Measurements from ENCODE around the gene APOD.
"Not testable (repeated sequence)": the region's sequence is repeated elsewhere in the genome, so short reads cannot be mapped to it uniquely, and the experiment has no call there.

APOD gene

DNA sequence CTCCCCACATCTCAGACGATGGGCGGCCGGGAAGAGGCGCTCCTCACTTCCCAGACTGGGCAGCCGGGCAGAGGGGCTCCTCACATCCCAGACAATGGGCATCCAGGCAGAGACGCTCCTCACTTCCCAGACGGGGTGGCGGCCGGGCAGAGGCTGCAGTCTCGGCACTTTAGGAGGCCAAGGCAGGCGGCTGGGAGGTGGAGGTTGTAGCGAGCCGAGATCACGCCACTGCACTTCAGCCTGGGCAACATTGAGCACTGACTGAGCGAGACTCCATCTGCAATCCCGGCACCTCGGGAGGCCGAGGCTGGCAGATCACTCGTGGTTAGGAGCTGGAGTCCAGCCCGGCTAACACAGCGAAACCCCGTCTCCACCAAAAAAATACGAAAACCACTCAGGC, 16.2 kb upstream of the APOD start:
- H2BK15ac ChIP-seq (ENCODE audit: low read length); H3K4ac ChIP-seq (ENCODE audit: low read length); H3K36me3 ChIP-seq (replicated peaks in 1 of 2; ENCODE audit: control insufficient read depth in 2 of 2, insufficient read depth in 2 of 2, low read length in 2 of 2); H3K23ac ChIP-seq (ENCODE audit: low read depth, low read length, poor library complexity); H2AK5ac ChIP-seq (ENCODE audit: low read depth, low read length); H3K14ac ChIP-seq (ENCODE audit: low read length); H3K4me3 ChIP-seq (ENCODE audit: low read length in 2 of 2); H2BK5ac ChIP-seq (ENCODE audit: low read length); DNase-seq (ENCODE audit: low spot score); H2AFZ ChIP-seq (ENCODE audit: low read length); H3K27ac ChIP-seq (replicated peaks; ENCODE audit: low read length); H3K4me1 ChIP-seq (ENCODE audit: control insufficient read depth in 2 of 2, insufficient read depth in 1 of 2, low read depth in 1 of 2, low read length in 2 of 2); H3K9me3 ChIP-seq (replicated peaks in 1 of 2; ENCODE audit: control insufficient read depth in 2 of 2, insufficient read depth in 1 of 2, low read depth in 1 of 2, low read length in 2 of 2); H4K91ac ChIP-seq (ENCODE audit: low read depth, low read length, poor library complexity); H3K18ac ChIP-seq (ENCODE audit: low read length); H3K4me2 ChIP-seq (ENCODE audit: insufficient read depth, low read length, poor library complexity, severe bottlenecking); H3K79me1 ChIP-seq (ENCODE audit: low read depth, low read length); H2BK120ac ChIP-seq (ENCODE audit: low read depth, low read length); H4K8ac ChIP-seq (ENCODE audit: low read depth, low read length); H3K9ac ChIP-seq (ENCODE audit: low read depth, low read length, poor library complexity); H2BK12ac ChIP-seq (ENCODE audit: low read length); H3K27me3 ChIP-seq (ENCODE audit: control insufficient read depth in 3 of 3, insufficient read depth in 3 of 3, low read depth in 1 of 3, low read length in 3 of 3): not testable (repeated sequence)
- no CpG with 5 or more reads among the region's 23 CpGs for WGBS, 2 donors (ENCODE audit: extremely low coverage in 2 of 2, insufficient read length in 2 of 2, insufficient replicate concordance in 1 of 2)

DNA sequence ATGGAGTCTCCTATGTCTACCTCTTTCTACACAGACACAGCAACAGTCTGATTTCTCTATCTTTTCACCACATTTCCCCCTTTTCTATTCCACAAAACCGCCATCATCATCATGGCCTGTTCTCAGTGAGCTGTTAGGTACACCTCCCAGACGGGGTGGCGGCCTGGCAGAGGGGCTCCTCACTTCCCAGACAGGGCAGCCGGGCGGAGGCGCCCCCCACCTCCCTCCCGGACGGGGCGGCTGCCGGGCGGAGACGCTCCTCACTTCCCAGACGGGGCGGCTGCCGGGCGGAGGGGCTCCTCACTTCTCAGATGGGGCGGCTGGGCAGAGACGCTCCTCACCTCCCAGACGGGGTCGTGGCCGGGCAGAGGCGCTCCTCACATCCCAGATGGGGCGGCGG, 15.8 kb upstream of the APOD start:
- not testable (repeated sequence) for H3K9ac ChIP-seq (ENCODE audit: low read depth, low read length, poor library complexity); H2BK15ac ChIP-seq (ENCODE audit: low read length); H3K18ac ChIP-seq (ENCODE audit: low read length); H3K14ac ChIP-seq (ENCODE audit: low read length); H3K4me1 ChIP-seq (ENCODE audit: control insufficient read depth in 2 of 2, insufficient read depth in 1 of 2, low read depth in 1 of 2, low read length in 2 of 2); H3K23ac ChIP-seq (ENCODE audit: low read depth, low read length, poor library complexity); H3K4me3 ChIP-seq (ENCODE audit: low read length in 2 of 2); DNase-seq (ENCODE audit: low spot score); H3K4me2 ChIP-seq (ENCODE audit: insufficient read depth, low read length, poor library complexity, severe bottlenecking); H3K36me3 ChIP-seq (replicated peaks in 1 of 2; ENCODE audit: control insufficient read depth in 2 of 2, insufficient read depth in 2 of 2, low read length in 2 of 2); H2AFZ ChIP-seq (ENCODE audit: low read length); H2AK5ac ChIP-seq (ENCODE audit: low read depth, low read length); H3K27ac ChIP-seq (replicated peaks; ENCODE audit: low read length); H2BK120ac ChIP-seq (ENCODE audit: low read depth, low read length); H2BK5ac ChIP-seq (ENCODE audit: low read length); H3K4ac ChIP-seq (ENCODE audit: low read length); H3K79me1 ChIP-seq (ENCODE audit: low read depth, low read length); H3K9me3 ChIP-seq (replicated peaks in 1 of 2; ENCODE audit: control insufficient read depth in 2 of 2, insufficient read depth in 1 of 2, low read depth in 1 of 2, low read length in 2 of 2); H3K27me3 ChIP-seq (ENCODE audit: control insufficient read depth in 3 of 3, insufficient read depth in 3 of 3, low read depth in 1 of 3, low read length in 3 of 3); H2BK12ac ChIP-seq (ENCODE audit: low read length); H4K91ac ChIP-seq (ENCODE audit: low read depth, low read length, poor library complexity); H4K8ac ChIP-seq (ENCODE audit: low read depth, low read length)
- no CpG with 5 or more reads among the region's 24 CpGs for WGBS, 2 donors (ENCODE audit: extremely low coverage in 2 of 2, insufficient read length in 2 of 2, insufficient replicate concordance in 1 of 2)

DNA sequence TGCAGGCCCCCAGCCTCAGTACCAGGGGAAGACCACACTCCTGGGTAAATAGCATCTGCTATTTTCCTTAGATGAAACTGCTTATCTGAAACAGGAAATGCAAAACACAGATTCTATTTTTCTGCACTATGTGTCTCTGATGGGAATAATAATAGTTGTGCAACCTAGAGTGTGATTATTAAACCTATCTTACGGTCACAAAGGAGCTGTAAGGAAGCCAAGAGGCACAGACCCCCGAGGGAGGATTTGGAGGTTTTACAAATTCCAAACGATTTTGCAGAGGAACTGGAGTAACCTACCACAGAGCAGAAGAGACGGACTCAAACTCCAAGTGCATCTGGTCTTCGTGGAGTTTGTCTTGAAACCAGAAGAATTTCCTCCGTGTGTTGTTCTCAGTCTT, 14.1 kb upstream of the APOD start:
- Histone ChIP-seq H2BK12ac (ENCODE audit: low read length) (no peak overlapping the region), H3K18ac (ENCODE audit: low read length) (no peak overlapping the region), H3K4me1 (ENCODE audit: control insufficient read depth in 2 of 2, insufficient read depth in 1 of 2, low read depth in 1 of 2, low read length in 2 of 2) (peaks cover 0 to 1% of the 10 kb centered on the region in 2 donors), H3K9ac (ENCODE audit: low read depth, low read length, poor library complexity) (no peak overlapping the region), H3K4me3 (ENCODE audit: low read length in 2 of 2) (no peak overlapping the region), H2AK5ac (ENCODE audit: low read depth, low read length) (no peak overlapping the region), H3K27ac (replicated peaks; ENCODE audit: low read length) (no peak overlapping the region), H4K91ac (ENCODE audit: low read depth, low read length, poor library complexity) (no peak overlapping the region), H3K79me1 (ENCODE audit: low read depth, low read length) (no peaks in the 10 kb centered on the region), H3K4me2 (ENCODE audit: insufficient read depth, low read length, poor library complexity, severe bottlenecking) (no peak overlapping the region), H3K9me3 (replicated peaks in 1 of 2; ENCODE audit: control insufficient read depth in 2 of 2, insufficient read depth in 1 of 2, low read depth in 1 of 2, low read length in 2 of 2) (peaks cover 0 to 6% of the 10 kb centered on the region in 2 donors), H3K27me3 (ENCODE audit: control insufficient read depth in 3 of 3, insufficient read depth in 3 of 3, low read depth in 1 of 3, low read length in 3 of 3) (peaks cover 0 to 2% (median 0%) of the 10 kb centered on the region in 3 experiments), H3K36me3 (replicated peaks in 1 of 2; ENCODE audit: control insufficient read depth in 2 of 2, insufficient read depth in 2 of 2, low read length in 2 of 2) (no peaks in the 10 kb centered on the region), H2BK120ac (ENCODE audit: low read depth, low read length) (no peak overlapping the region), H3K14ac (ENCODE audit: low read length) (no peak overlapping the region), H3K4ac (ENCODE audit: low read length) (no peak overlapping the region), H2AFZ (ENCODE audit: low read length) (no peak overlapping the region), H2BK15ac (ENCODE audit: low read length) (no peak overlapping the region), H2BK5ac (ENCODE audit: low read length) (no peak overlapping the region), H3K23ac (ENCODE audit: low read depth, low read length, poor library complexity) (no peak overlapping the region), H4K8ac (ENCODE audit: low read depth, low read length) (no peak overlapping the region)
- no CpG with 5 or more reads among the region's 6 CpGs for WGBS, 2 donors (ENCODE audit: extremely low coverage in 2 of 2, insufficient read length in 2 of 2, insufficient replicate concordance in 1 of 2)
- no peak for DNase-seq (ENCODE audit: low spot score)

DNA sequence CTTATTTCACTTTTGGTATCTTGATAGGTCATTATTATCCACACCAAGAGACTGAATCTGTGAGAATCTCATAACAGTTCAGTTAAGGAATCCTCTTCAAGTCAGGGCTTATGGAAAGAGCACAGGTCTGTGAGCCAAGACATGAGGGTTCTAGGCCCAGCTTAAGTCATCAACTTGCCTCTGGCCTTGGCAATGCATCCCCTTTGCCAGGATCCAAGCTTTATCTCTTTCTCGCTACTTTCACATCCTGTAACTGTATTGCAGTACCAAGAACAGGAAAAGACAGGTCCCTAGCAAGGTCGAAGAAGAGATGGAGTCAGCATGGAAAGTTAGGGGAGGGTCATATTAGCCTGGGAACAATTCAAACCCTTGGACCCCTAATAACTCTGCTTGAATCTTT, 13.5 kb upstream of the APOD start:
- Histone ChIP-seq H3K4me3 (ENCODE audit: low read length in 2 of 2) (no peak overlapping the region), H3K4me2 (ENCODE audit: insufficient read depth, low read length, poor library complexity, severe bottlenecking) (no peak overlapping the region), H2AK5ac (ENCODE audit: low read depth, low read length) (no peak overlapping the region), H3K23ac (ENCODE audit: low read depth, low read length, poor library complexity) (no peak overlapping the region), H2AFZ (ENCODE audit: low read length) (no peak overlapping the region), H2BK12ac (ENCODE audit: low read length) (no peak overlapping the region), H3K27me3 (ENCODE audit: control insufficient read depth in 3 of 3, insufficient read depth in 3 of 3, low read depth in 1 of 3, low read length in 3 of 3) (peaks cover 0 to 6% (median 0%) of the 10 kb centered on the region in 3 experiments), H3K36me3 (replicated peaks in 1 of 2; ENCODE audit: control insufficient read depth in 2 of 2, insufficient read depth in 2 of 2, low read length in 2 of 2) (no peaks in the 10 kb centered on the region), H4K8ac (ENCODE audit: low read depth, low read length) (no peak overlapping the region), H2BK15ac (ENCODE audit: low read length) (no peak overlapping the region), H2BK5ac (ENCODE audit: low read length) (no peak overlapping the region), H2BK120ac (ENCODE audit: low read depth, low read length) (no peak overlapping the region), H3K9me3 (replicated peaks in 1 of 2; ENCODE audit: control insufficient read depth in 2 of 2, insufficient read depth in 1 of 2, low read depth in 1 of 2, low read length in 2 of 2) (peaks cover 0 to 6% of the 10 kb centered on the region in 2 donors), H3K27ac (replicated peaks; ENCODE audit: low read length) (no peak overlapping the region), H3K79me1 (ENCODE audit: low read depth, low read length) (no peaks in the 10 kb centered on the region), H3K4ac (ENCODE audit: low read length) (no peak overlapping the region), H3K18ac (ENCODE audit: low read length) (no peak overlapping the region), H4K91ac (ENCODE audit: low read depth, low read length, poor library complexity) (peak overlapping the region; percentile 1), H3K9ac (ENCODE audit: low read depth, low read length, poor library complexity) (no peak overlapping the region), H3K4me1 (ENCODE audit: control insufficient read depth in 2 of 2, insufficient read depth in 1 of 2, low read depth in 1 of 2, low read length in 2 of 2) (peaks cover 0 to 1% of the 10 kb centered on the region in 2 donors), H3K14ac (ENCODE audit: low read length) (no peak overlapping the region)
- DNase-seq (ENCODE audit: low spot score), result no peak
- no CpG with 5 or more reads among the region's 2 CpGs for WGBS, 2 donors (ENCODE audit: extremely low coverage in 2 of 2, insufficient read length in 2 of 2, insufficient replicate concordance in 1 of 2)

Measured in neuronal stem cell (in vitro differentiated cells).